ENCODE results near the gene HOXC13.
A peak's percentile ranks its signal among the peaks of the same experiment; 100 is the strongest.

DNA sequence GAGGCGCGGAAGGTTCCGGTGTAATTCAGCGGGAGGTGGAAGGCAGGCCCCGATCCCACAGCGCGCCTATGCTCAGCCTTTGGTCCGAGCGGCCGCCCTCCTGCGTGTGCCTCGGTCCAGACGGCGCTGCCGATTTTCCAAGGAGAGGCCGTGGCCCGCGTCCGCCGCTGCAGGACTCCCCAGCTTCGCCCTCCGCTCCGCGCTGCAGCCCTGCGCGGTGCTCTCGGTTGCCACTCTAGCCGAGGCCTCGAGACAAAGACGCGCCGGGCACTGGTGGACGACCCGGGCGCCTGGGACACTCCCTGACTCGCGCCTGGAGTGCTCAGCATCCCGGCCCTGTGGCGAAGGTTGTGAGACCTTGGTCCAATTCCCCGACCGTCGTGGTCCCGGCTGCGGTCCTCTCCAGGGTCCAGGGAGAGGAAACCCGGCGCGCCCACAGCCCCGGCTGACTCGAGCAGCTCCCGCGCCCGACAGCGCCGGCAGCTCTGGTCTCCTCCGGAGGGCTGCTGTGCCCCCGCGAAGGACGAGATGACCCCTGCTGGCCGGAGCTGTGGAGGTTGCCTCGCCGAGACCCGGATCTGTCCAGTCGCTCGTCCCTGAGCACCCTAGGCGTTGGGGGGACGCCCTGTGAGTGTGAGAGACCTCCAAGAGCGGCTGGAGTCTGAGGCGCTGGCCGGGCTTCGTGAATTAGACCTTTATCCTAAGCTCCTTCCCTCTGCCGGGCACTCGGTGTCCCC lies 22.6 kb downstream of the HOXC13 start:
- TF ChIP-seq, protein P1, sequence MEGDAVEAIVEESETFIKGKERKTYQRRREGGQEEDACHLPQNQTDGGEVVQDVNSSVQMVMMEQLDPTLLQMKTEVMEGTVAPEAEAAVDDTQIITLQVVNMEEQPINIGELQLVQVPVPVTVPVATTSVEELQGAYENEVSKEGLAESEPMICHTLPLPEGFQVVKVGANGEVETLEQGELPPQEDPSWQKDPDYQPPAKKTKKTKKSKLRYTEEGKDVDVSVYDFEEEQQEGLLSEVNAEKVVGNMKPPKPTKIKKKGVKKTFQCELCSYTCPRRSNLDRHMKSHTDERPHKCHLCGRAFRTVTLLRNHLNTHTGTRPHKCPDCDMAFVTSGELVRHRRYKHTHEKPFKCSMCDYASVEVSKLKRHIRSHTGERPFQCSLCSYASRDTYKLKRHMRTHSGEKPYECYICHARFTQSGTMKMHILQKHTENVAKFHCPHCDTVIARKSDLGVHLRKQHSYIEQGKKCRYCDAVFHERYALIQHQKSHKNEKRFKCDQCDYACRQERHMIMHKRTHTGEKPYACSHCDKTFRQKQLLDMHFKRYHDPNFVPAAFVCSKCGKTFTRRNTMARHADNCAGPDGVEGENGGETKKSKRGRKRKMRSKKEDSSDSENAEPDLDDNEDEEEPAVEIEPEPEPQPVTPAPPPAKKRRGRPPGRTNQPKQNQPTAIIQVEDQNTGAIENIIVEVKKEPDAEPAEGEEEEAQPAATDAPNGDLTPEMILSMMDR (IDR thresholded peaks at IDR 0.05; ENCODE audit: poor library complexity), result no peak
- peak; percentile 4 for TF ChIP-seq EZH2phosphoT487 (IDR thresholded peaks at IDR 0.05; ENCODE audit: low read depth, severe bottlenecking, unreplicated experiment)
